ENCODE data around the gene MPZL1.

DNA sequence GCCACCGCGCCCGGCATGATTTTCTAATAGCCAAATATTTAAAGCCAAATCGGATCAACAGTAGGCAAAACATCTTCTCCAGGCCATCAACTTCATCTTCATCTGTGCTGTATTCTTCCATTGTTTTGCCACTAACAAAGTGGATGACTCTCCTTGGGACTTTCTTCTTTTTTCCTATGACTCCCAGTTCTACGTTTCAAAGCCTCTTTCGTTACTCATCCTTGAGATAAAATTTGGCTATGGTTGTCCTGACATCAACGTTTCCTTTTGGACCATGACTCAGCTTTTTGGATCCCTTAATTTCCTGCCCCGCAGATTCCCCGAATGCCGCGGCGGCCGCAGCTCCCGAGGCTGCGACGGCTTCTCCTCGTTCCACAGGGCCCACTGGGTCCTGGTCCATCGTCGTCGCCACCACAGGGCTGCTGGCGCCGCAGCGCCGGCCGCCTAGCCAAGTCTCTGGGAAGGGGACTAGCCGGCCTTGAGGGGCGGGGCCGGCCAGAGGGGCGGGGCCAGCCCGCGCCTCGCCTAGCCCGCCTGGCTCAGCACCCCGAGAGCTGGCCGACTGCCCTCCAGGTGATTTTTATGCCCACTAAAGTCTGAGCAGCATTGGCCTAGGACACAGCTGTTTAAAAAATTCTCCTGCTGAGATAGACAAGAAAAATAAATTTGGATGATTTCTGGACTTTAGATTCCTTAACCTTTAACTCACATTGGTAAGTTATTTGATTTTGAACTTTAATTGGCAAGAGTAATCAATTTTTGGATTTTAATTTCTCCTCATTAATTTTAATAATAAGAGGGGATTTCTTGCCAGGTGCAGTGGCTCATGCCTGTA, 98.3 kb downstream of the MPZL1 start:
- TF ChIP-seq CTCF (IDR thresholded peaks at IDR 0.05; ENCODE audit: borderline replicate concordance, extremely low read depth, low read length, poor library complexity, severe bottlenecking) (no peak), EZH2 (IDR thresholded peaks at IDR 0.05; ENCODE audit: borderline replicate concordance, low read depth, low read length, severe bottlenecking) (no peak)

Data from DND-41 (cell line).